Activated CD8-positive, alpha-beta memory T cell treated with anti-CD3 and anti-CD28 coated beads for 24 hours (primary cell): Measurements from ENCODE around the gene FAM20B.
"Not testable (repeated sequence)": the region's sequence is repeated elsewhere in the genome, so short reads cannot be mapped to it uniquely, and the experiment has no call there.

ENCODE experiments used
- DNase-seq: peaks from one replicate; pipeline ENCODE4 v3.0.0-alpha.2; 2020

FAM20B gene

GRCh38 chr1:179025975-179026812 is 500 bp downstream of the FAM20B start:
- DNase-seq = peak; percentile 89

DNA sequence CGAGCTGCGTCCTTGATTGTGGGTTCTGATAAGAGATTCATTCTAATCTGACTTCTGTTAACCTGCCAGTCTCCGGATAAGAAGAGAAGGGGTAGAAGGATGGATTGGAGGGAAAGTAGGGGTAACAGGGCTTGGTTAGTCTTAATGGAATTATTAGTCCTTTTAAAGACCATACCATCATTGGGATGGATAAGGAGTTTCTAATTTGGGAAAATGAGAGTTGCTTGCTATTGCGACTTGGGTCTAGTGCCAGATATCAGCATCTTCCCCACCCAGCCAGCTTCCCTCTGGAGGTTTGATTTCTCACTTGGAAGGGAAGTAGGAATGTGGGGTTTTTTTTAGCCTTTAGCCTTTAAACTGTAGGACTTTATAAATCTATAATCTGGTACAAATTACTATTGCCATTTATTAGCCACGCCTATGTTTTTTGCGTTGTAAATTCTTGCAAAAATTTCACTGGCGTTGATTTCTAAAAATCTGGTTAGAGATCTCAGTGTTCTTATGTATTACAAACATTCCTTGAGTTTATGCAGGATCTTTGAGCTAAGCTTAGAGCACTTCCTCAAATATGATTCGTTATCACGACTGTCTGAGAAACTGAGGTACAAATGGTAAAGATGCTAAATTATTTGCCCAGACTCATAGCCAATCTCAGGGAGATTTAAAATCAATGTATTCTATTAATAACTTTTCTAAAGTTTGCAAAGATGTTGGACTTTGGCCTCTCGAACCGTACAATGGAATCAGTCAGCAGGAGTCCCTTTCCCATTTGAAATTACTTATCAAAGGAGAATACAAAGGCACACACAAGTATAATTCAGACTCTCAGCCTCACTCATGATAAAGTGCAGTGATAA is 1.3 kb downstream of the FAM20B start:
- DNase-seq = no peak

DNA sequence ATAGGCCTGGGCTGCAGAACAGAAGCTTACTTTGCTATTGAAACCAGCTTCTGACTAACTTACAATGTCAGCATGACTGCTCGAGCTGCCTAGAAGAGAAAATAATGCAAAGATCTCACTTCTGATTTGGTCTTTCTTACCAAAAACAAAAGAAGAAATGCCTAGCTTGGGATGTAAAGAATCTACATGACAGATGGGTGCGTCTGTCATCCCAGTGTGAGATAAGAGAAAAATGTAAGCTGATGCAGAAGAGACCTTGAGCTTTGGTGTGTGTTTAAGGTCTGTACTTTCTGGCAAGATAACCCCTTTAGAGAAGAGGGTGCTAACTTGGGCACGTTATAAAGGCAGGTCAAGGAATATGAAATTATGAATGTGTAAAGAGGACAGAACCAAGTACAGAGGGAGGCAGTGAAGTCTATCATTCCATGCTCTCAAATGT is 3.6 kb downstream of the FAM20B start:
- DNase-seq = no peak

DNA sequence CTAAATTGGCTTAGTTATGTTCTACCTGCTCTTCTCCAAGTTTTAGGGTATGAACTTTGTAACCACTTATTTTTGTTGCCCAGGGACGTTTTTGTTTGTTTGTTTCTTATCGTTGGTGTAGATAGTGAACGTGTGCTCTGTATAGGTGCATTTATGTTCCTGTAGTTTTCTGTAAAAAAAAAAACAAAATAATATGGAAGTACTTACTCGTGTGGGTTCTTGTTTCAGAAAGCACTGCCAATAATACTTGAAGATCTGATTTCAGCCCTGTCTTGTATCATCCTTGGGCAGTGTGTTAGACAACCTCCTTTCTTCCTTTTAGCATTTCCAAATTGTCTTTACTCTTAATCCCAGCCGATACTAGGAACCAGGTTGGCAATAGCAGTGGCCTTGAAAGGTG is 4.4 kb downstream of the FAM20B start:
- DNase-seq = no peak

- no peak for DNase-seq
Measured at GRCh38 chr1:179030683-179031082, 5.0 kb downstream of the FAM20B start.

DNA sequence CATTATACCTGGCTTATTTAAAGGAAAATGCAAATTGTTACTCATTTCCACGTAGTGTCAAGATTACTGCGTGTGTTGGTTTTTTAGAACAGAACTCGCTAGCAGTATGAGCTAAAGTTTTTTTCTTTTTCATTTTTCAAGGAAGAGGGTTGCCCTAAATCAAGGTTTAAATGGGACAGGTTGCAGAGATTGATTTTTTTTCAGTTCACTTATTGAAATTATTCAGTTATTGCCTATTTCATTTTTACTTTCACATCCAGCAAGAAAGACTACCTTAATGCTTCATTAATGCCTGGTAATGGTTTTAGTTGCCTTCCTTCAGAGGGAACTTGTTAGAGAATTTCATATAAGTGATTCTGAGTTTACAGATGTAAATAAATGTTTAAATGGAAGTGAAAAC is 5.6 kb downstream of the FAM20B start:
- no peak for DNase-seq

- DNase-seq = no peak
Measured at GRCh38 chr1:179031855-179032513, 6.3 kb downstream of the FAM20B start.

DNA sequence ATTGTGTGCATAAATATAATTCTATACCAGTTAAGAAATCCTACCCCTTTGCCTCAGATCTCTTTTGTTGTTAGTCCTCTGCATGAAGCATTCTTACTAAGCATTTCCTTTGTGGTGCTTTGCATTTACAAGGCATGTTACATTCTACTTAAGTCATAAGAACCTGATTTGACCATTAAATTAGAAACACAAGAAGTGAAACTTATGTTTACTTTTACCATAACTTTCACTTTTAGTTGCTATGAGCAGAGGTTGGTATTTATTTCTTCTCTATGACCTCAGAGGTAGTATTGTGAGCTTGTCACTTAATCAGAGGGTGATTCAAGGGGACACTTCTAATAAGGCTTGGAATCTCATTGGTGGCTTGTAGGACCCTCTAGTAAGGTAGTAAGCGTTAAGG is 9.0 kb downstream of the FAM20B start:
- DNase-seq = no peak

- DNase-seq = no peak
Measured at GRCh38 chr1:179036844-179037465, 11.3 kb downstream of the FAM20B start.

DNA sequence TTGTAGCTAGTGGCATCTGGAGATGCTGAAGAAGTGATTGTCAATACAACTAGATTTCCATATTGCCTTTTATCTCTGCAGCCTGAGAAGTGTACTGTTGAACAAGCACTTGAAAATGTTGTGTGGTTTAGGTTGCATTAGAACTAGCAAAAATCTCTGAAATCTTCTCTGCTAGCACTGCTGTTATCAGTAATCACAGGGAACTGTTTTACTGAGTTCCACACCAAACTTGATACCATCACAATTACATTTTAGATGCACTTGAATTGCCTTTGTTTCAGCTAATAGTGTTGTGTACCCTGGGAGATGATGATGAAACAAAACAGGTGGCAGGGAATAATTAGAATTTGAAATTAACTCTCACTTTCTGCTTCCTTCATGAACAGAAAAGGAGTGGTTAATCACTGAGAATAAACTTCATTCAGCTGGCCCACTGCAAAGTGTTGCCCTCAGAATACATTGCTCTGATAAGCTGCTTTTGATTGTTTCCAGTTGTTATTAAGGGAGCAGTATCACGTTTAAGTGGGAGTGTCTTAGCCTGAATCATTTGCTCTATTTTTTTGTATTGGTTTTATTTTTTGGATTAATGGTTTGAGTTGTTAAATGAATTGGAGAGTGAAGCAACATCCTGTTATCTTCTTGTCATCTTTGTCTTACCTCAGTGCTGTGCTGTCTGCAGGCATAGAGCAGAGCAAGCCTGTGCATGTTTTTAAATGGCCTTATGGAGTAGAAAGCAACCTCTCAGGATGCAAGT is 13.0 kb downstream of the FAM20B start:
- no peak for DNase-seq

GRCh38 chr1:179039502-179040174 is 13.9 kb downstream of the FAM20B start:
- DNase-seq = not testable (repeated sequence)

GRCh38 chr1:179040175-179040551 is 14.5 kb downstream of the FAM20B start:
- DNase-seq = not testable (repeated sequence)

GRCh38 chr1:179042087-179042486 is 16.4 kb downstream of the FAM20B start:
- DNase-seq = no peak

DNA sequence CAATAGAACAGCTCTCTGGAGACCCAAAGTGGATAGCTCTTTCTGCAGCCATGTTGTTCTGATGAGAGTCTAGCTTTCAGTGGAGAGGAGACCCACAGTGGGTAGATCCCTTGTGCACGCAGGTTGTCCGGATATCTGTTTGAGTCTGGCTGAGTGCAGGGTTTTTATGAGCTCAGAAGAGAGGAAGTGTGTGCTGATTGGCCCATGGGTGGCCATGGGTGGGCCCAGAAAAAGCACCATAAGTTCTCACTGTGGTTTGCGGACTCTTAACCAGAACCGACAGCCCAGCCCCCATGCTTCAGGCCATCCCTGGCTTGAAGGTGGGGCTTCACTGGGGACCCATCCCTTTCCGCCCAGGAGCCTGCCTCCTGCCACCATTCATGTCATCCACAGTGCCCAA is 17.0 kb downstream of the FAM20B start:
- DNase-seq = no peak

DNA sequence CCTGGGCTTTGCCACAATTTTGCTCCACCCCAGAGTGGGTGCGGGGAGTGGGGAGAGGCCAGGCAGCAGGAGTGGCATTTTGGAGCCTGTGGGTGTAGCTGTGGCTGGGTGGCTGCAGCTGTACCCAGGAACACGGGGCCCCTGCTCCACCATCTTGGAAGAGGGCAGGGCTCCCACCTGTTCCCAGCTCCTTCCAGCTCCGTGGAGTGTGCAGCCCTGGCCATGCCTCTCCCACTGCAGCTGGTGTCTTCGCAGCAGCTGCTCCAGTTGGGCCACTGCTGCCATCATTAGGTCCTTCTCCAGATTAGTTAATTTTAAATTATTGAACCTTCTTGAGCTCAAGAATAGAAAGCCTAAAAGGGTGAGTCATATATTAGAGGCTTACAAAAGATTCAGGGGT is 17.6 kb downstream of the FAM20B start:
- DNase-seq = no peak

GRCh38 chr1:179043907-179044306 is 18.2 kb downstream of the FAM20B start:
- DNase-seq = no peak

GRCh38 chr1:179046808-179047635 is 21.3 kb downstream of the FAM20B start:
- no peak for DNase-seq

DNA sequence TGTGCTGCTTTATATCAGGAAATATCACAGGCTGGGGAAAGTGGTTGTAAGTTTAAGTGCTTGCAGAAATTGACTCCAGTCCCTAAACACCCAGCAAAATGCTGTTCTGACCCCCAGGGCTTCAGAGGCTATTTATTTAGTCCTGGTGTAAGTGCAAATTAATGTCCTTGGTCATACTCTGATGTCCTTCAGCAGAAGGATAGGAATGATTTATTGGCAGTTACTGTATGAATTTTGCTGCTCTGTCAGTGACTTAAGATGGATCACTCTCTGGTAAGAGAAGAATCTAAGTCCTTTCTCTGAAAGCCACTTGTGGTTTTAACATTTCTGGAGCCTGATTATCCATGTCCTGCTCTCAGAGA is 21.9 kb downstream of the FAM20B start:
- no peak for DNase-seq

- DNase-seq = no peak
Measured at GRCh38 chr1:179048339-179049124, 22.8 kb downstream of the FAM20B start.

DNA sequence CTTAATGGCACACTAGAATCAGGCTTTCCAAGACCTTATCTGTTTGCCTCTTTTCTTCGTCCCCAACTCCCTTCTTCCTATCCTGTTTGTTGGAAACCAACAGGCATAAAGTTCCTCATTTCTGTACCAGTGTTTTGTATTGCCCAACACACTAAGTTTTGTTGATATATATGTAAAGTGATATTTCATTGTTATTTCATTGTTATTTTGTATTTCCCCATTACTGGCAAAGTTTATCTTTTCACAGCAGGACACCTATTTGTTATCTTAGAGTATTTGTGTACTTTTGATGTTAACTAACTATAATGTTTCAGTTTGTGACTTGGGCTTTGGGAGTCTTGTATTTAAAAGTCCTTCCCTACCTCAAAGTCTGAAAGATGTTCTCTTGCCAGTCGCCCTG is 27.1 kb downstream of the FAM20B start:
- no peak for DNase-seq
